K562 (cell line): ENCODE results near the gene FBXW8. TPM values are rescaled to one million over a fixed set of nuclear protein-coding genes. Genes with fewer than 3 reads are reported as not detected.

Experiments
- ATAC-seq: fragments of 200-7000 bp; cut with Tn5 transposase; 3 replicates; pipeline ENCODE4 v1.9.1; 2020; ENCODE audit warnings: moderate library complexity
- BruUV-seq: library from RNA; stranded (reverse); fragments of 400-500 nt; replicated peaks from 2 replicates; lab custom pipeline; 2021; lab: Mats Ljungman, UMichigan
- CTCF ChIA-PET: fragments of 300-600 bp; formaldehyde crosslinking; extraction: SDS; loops from one replicate; lab custom pipeline; 2021; ENCODE audit warnings: low intra/inter-chr PET ratio; lab: Yijun Ruan, JAX
- POLR2A ChIA-PET: fragments of 300-600, 350-650 bp; sonication (Branson Sonifier 250); formaldehyde crosslinking; extraction: SDS; loops from one replicate; lab custom pipeline; 2021; ENCODE audit warnings: antibody characterized with exemption, inconsistent platforms; lab: Yijun Ruan, JAX
- DNase-seq, 4 experiments: peaks; one replicate each; pipeline versions ENCODE4 v3.0.0 to v3.0.0-alpha.2; 2011 to 2018; ENCODE audit warnings: low spot score in 3 of 4, mixed read lengths in 3 of 4; ENCODE audit errors: extremely low read depth in 1 of 4
- FAIRE-seq: peaks from 2 replicates; lab custom pipeline; 2011; peaks lifted over from hg19 to GRCh38; lab: Jason Lieb, UNC
- H2AFZ ChIP-seq: 2 replicates; pipeline ENCODE4 v1.6.0; 2011; ENCODE audit warnings: low read depth, low read length, control low read depth, inconsistent platforms
- H3K27ac ChIP-seq: fragments of 200-600 bp; 3 replicates; pipeline ENCODE4 v1.8.0; 2011; ENCODE audit warnings: low read depth, mild to moderate bottlenecking, control low read depth, inconsistent platforms, low read length, moderate library complexity, mixed read lengths; ENCODE audit errors: extremely low read depth
- H3K27me3 ChIP-seq, 2 experiments: fragments of 300-600 bp in 1 of 2; 2 replicates in 1 of 2; 3 replicates in 1 of 2; pipeline versions ENCODE4 v1.6.0 to v1.8.0; 2011; ENCODE audit warnings: inconsistent platforms in 2 of 2, low read length in 2 of 2, mild to moderate bottlenecking in 1 of 2, mixed read lengths in 1 of 2, moderate library complexity in 1 of 2; ENCODE audit not compliant: control insufficient read depth in 2 of 2, insufficient read depth in 2 of 2
- H3K36me3 ChIP-seq: fragments of 300-600 bp; 3 replicates; pipeline ENCODE4 v1.8.0; 2011; ENCODE audit warnings: mild to moderate bottlenecking, low read length, inconsistent platforms; ENCODE audit not compliant: control insufficient read depth, insufficient read depth
- H3K4me1 ChIP-seq, 2 experiments: fragments of 200-600 bp in 1 of 2; replicated peaks in 1 of 2; 2 replicates in 1 of 2; 3 replicates in 1 of 2; pipeline versions ENCODE4 v1.5.1 to v1.8.0; 2011; ENCODE audit warnings: inconsistent platforms in 2 of 2, low read length in 2 of 2, mild to moderate bottlenecking in 1 of 2, mixed read lengths in 1 of 2, moderate library complexity in 1 of 2; ENCODE audit not compliant: control insufficient read depth in 2 of 2, insufficient read depth in 2 of 2
- H3K4me2 ChIP-seq: 2 replicates; pipeline ENCODE4 v1.6.1; 2011; ENCODE audit warnings: low read length, control low read depth, inconsistent platforms, mixed read lengths; ENCODE audit not compliant: insufficient read depth
- H3K4me3 ChIP-seq: fragments of 200-600 bp; sonication (generic), shearing (Covaris generic); 2 replicates; pipeline ENCODE4 v1.5.1; 2016; ENCODE audit warnings: control low read depth, inconsistent platforms
- H3K79me2 ChIP-seq: fragments of 200-600 bp; 3 replicates; pipeline ENCODE4 v1.8.0; 2011; ENCODE audit warnings: low read length, inconsistent platforms; ENCODE audit not compliant: control insufficient read depth, insufficient read depth
- H3K9ac ChIP-seq, 2 experiments: 2 replicates each; pipeline versions ENCODE4 v1.6.0 to v1.6.1; 2011; ENCODE audit warnings: low read depth in 2 of 2, low read length in 2 of 2, control low read depth in 1 of 2, inconsistent platforms in 1 of 2, mild to moderate bottlenecking in 1 of 2, mixed read lengths in 1 of 2; ENCODE audit not compliant: insufficient read depth in 1 of 2
- H3K9me1 ChIP-seq: one replicate; pipeline ENCODE4 v1.6.0; 2011; ENCODE audit warnings: inconsistent platforms, mild to moderate bottlenecking, low read length, moderate library complexity; ENCODE audit not compliant: control insufficient read depth, insufficient read depth
- H3K9me3 ChIP-seq: replicated peaks from 2 replicates; pipeline ENCODE4 v1.5.1; 2011; ENCODE audit warnings: low read depth, low read length, inconsistent platforms; ENCODE audit not compliant: control insufficient read depth, insufficient read depth
- H4K20me1 ChIP-seq: replicated peaks from 2 replicates; pipeline ENCODE4 v1.6.1; 2011; ENCODE audit warnings: low read length, inconsistent platforms, mixed read lengths; ENCODE audit not compliant: control insufficient read depth, insufficient read depth
- ELF1 ChIP-seq: fragments of 200-800 bp; sonication (Bioruptor generic); IDR thresholded peaks from 2 replicates; pipeline ENCODE4 v1.6.1; 2016; ENCODE audit warnings: missing genetic modification characterization, missing compliant biosample characterization
- EZH2 ChIP-seq: IDR thresholded peaks from 2 replicates; pipeline ENCODE4 v1.6.1; 2012; ENCODE audit warnings: low read depth, mild to moderate bottlenecking, inconsistent platforms, low read length, borderline replicate concordance
- FOXP4 ChIP-seq: sonication (generic); formaldehyde crosslinking; IDR thresholded peaks from 2 replicates; pipeline ENCODE4 v1.8.0; 2022; ENCODE audit warnings: mild to moderate bottlenecking, missing genetic modification reagents, borderline replicate concordance
- JUNB ChIP-seq: fragments of 450-650 bp; formaldehyde crosslinking; conservative IDR thresholded peaks from 2 replicates; pipeline ENCODE4 v1.4.0; 2020; ENCODE audit warnings: mild to moderate bottlenecking
- KAT2B ChIP-seq: IDR thresholded peaks from one replicate; pipeline ENCODE4 v1.6.1; 2012; ENCODE audit warnings: low read depth, mild to moderate bottlenecking, control low read depth, inconsistent platforms, low read length, moderate library complexity
- KAT8 ChIP-seq: fragments of 450-650 bp; IDR thresholded peaks from 2 replicates; pipeline ENCODE4 v1.6.1; 2016; ENCODE audit warnings: low read depth, mild to moderate bottlenecking
- KLF13 ChIP-seq: fragments of 450-650 bp; IDR thresholded peaks from 2 replicates; pipeline ENCODE4 v1.6.1; 2016; ENCODE audit warnings: missing genetic modification characterization, low read depth, mild to moderate bottlenecking, missing compliant biosample characterization, moderate library complexity, borderline replicate concordance
- MTA2 ChIP-seq: fragments of 450-650 bp; IDR thresholded peaks from 2 replicates; pipeline ENCODE4 v1.6.1; 2016; ENCODE audit warnings: low read depth
- NFIC ChIP-seq: fragments of 450-650 bp; IDR thresholded peaks from 2 replicates; pipeline ENCODE4 v1.6.1; 2017; ENCODE audit warnings: mild to moderate bottlenecking, inconsistent platforms
- NR2C2 ChIP-seq, 2 experiments: fragments of 200-800 bp in 1 of 2; sonication (Bioruptor generic) in 1 of 2; sonication (generic) in 1 of 2; formaldehyde crosslinking in 1 of 2; IDR thresholded peaks; 2 replicates each; pipeline versions ENCODE4 v1.6.1 to v1.8.0; 2016 to 2022; ENCODE audit warnings: mild to moderate bottlenecking in 1 of 2, missing compliant biosample characterization in 1 of 2, missing genetic modification characterization in 1 of 2, missing genetic modification reagents in 1 of 2
- SUPT5H ChIP-seq: fragments of 450-650 bp; IDR thresholded peaks from 2 replicates; pipeline ENCODE4 v1.6.1; 2016
- USF2 ChIP-seq: sonication (generic); formaldehyde crosslinking; IDR thresholded peaks from 2 replicates; pipeline ENCODE4 v1.5.0; 2020; ENCODE audit warnings: missing genetic modification reagents
- ZBTB49 ChIP-seq: sonication (generic); formaldehyde crosslinking; IDR thresholded peaks from 2 replicates; pipeline ENCODE4 v1.8.0; 2022; ENCODE audit warnings: missing genetic modification reagents, mild to moderate bottlenecking, borderline replicate concordance
- WGBS: fragments of 100-300 bp; shearing (Covaris generic); methylation state at CpG from one replicate; pipeline ENCODE4 v1.1.6; 2016; ENCODE audit warnings: low coverage, mixed read lengths; ENCODE audit not compliant: insufficient coverage; ENCODE audit errors: missing lambda C conversion rate; 5-methylcytosine and 5-hydroxymethylcytosine counted together
- in situ Hi-C: fragments of 300-500 bp; cut with MboI; formaldehyde crosslinking; loops from 4 replicates; pipeline ENCODE4 v1.15.0; 2018; ENCODE audit warnings: inconsistent platforms, mixed read lengths
- intact Hi-C: fragments of 100-400 bp; cut with micrococcal nuclease; formaldehyde crosslinking; loops from 2 replicates; pipeline ENCODE4 v1.14.2; 2022
- polyA plus RNA-seq, 8 experiments: library from polyadenylated mRNA; depleted of rRNA in 4 of 8; stranded (reverse) in 5 of 8; unstranded in 3 of 8; fragments of >200 nt; fragmentation: Nextera tagmentation in 2 of 8; fragmentation: Illumina TruSeq in 1 of 8; extraction: Ambion mirVana in 2 of 8; extraction: Trizol in 1 of 8; gene quantifications; 2 replicates each; pipeline versions ENCODE4 v1.2.1 to v1.2.3, GENCODE V29; 2011 to 2014; ENCODE audit warnings: inconsistent platforms in 1 of 8, missing spikeins in 1 of 8
- total RNA-seq, 7 experiments: library from RNA; depleted of rRNA in 6 of 7; stranded (reverse); fragments of >200 nt in 6 of 7; fragmentation: Illumina TruSeq in 2 of 7; extraction: Trizol in 2 of 7; gene quantifications; 2 replicates each; pipeline versions ENCODE4 v1.2.1 to v1.2.3, GENCODE V29; 2011 to 2021; ENCODE audit warnings: low replicate concordance in 1 of 7

FBXW8 gene
- total and polyA plus RNA-seq, 9 of the 15 experiments (the other 6 are each of a cell fraction or from before 2014, with no cell fraction given) = 0.58 to 8.3 (median 4.4) TPM

GRCh38 chr12:116937640-116938039 lies 26.9 kb downstream of the FBXW8 start:
- H3K9ac ChIP-seq = no peak overlapping the region
- DNase-seq (no peak), FAIRE-seq (no peak), ATAC-seq (no peak)
- WGBS = 18% methylated on average over 1 of the region's 1 CpG
- POLR2A ChIA-PET = interaction anchor here (1.0 to 1.1 kb wide), 2 partner anchors 12 to 22 kb away, joined by 3 read pairs; no protein-coding TSS in a partner anchor
- H3K79me2 ChIP-seq = no peaks in the 10 kb centered on the region
- no peak overlapping the region for H3K4me3 ChIP-seq
- no peaks in the 10 kb centered on the region for H4K20me1 ChIP-seq
- H3K9me3 ChIP-seq = no peaks in the 10 kb centered on the region
- no TSS peak for BruUV-seq
- H3K9me1 ChIP-seq = no peaks in the 10 kb centered on the region
- no peak overlapping the region for H2AFZ ChIP-seq
- no peak overlapping the region for H3K27ac ChIP-seq
- no peak overlapping the region for H3K4me2 ChIP-seq
- H3K36me3 ChIP-seq = no peaks in the 10 kb centered on the region; the same call in 2 of the 3 replicates
- CTCF ChIA-PET = no interaction called here
- intact Hi-C loops = no loop called here
- H3K27me3 ChIP-seq = no peaks in the 10 kb centered on the region
- no peak for TF ChIP-seq KLF13
- no peak for TF ChIP-seq EZH2
- TF ChIP-seq NFIC = no peak
- TF ChIP-seq KAT2B = no peak
- no peak for TF ChIP-seq MTA2
- TF ChIP-seq USF2 (CRISPR knock-in tag) = no peak
- TF ChIP-seq JUNB (CRISPR knock-in tag) = no peak
- TF ChIP-seq KAT8 = no peak
- TF ChIP-seq NR2C2 (CRISPR knock-in tag; IDR thresholded peaks at IDR 0.05) = no peak
- no peak for TF ChIP-seq NR2C2 (tag; IDR thresholded peaks at IDR 0.05)
- TF ChIP-seq ELF1 (tag) = no peak
- no peak for TF ChIP-seq FOXP4 (CRISPR knock-in tag)
- no peak for TF ChIP-seq SUPT5H
- no peak for TF ChIP-seq ZBTB49
- in situ Hi-C loops = no loop called here
- 0 out of 5 replicates have a peak, but pooled peaks cover 0 to 3% of the 10 kb centered on the region in 2 experiments for H3K4me1 ChIP-seq
